Epidermal melanocyte (primary cell): ENCODE measurements around the gene DYNLT2B.
"Not testable (repeated sequence)": the region's sequence is repeated elsewhere in the genome, so short reads cannot be mapped to it uniquely, and the experiment has no call there.

Experiments
- DNase-seq: peaks from one replicate; pipeline ENCODE4 v3.0.0; 2011; ENCODE audit warnings: low spot score; ENCODE audit not compliant: insufficient read length

DYNLT2B gene

GRCh38 chr3:196326936-196327335 is 8.9 kb upstream of the DYNLT2B start:
- no peak for DNase-seq

DNA sequence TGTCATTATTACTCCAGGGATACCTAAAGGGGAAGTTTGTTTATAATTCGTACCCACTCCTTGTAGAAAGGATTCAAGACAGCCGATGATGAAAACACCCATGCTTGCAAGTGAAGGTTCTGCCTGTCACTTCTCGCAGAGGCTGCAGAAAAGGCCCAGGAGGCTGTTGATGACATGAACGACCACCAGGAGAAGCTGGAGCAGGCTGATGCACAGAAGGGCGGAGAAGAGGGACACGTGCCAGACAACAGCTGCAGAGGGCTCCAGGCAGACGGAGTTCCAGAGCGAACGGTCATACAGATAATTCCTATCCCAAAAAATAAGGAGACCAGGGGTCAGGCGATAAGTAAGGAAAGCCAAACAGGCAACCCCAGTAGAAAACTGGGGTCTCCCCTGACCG is 5.7 kb upstream of the DYNLT2B start:
- no peak for DNase-seq

GRCh38 chr3:196323016-196323415 is 5.0 kb upstream of the DYNLT2B start:
- no peak for DNase-seq

GRCh38 chr3:196321162-196321561 is 3.1 kb upstream of the DYNLT2B start:
- DNase-seq, result no peak

GRCh38 chr3:196320137-196320536 is 2.1 kb upstream of the DYNLT2B start:
- no peak for DNase-seq

- not testable (repeated sequence) for DNase-seq
These were observed 997 bp downstream of the DYNLT2B start for GRCh38 chr3:196316799-196317686.

DNA sequence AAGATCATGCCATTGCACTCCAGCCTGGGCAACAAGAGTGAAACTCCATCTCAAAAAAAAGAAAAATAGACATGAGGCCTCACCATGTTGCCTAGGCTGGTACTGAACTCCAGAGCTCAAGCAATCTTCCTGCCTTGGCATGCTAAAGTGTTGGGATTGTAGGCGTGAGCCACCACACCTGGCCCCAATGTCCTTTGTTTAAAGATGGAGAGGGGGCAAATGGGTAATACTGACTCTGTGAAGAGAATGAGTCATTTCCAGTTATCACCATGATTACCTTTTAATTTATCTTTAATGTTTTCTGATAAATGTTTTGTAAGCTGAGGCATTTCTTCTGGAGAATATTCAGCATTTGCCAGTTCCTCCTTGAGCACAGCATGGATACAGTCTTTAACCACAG is 2.2 kb downstream of the DYNLT2B start:
- DNase-seq, result no peak

GRCh38 chr3:196314597-196314996 is 3.4 kb downstream of the DYNLT2B start:
- DNase-seq, result no peak

DNA sequence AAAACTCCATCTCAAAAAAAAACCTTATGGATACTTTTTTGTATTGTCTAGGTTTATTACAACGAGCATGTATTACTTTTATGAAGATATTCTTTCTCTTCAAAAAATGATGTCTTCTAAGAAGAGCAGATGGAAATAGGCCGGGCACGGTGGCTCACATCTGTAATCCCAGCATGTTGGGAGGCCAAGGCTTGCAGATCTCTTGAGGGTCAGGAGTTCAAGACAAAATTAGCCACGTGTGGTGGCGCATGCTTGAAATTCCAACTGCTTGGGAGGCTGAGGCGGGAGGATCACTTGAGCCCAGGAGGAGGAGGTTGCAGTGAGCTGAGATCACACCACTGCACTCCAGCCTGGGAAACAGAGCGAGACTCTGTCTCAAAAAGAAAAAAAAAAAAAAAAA is 4.0 kb downstream of the DYNLT2B start:
- DNase-seq, result not testable (repeated sequence)

GRCh38 chr3:196302960-196303359 is 15.1 kb downstream of the DYNLT2B start:
- DNase-seq, result not testable (repeated sequence)

DNA sequence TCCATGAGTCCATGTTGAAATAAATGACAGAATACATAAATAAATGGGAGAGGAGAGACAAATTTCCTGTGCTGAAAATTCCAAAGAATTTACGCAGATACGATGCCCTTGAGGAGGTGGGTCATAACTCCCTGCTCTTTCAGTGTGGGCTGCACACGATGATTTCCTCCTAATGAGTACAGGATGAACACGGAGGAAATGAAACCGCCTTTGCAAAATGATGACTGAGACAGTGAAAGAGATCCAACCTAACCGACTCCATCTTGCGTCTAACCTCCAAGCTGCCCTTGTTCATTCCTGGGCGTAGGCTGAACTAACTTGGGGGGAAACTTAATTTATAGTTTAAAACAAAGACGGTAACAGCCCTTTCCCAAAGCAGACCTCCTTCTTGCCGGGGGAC is 15.5 kb downstream of the DYNLT2B start:
- not testable (repeated sequence) for DNase-seq

DNA sequence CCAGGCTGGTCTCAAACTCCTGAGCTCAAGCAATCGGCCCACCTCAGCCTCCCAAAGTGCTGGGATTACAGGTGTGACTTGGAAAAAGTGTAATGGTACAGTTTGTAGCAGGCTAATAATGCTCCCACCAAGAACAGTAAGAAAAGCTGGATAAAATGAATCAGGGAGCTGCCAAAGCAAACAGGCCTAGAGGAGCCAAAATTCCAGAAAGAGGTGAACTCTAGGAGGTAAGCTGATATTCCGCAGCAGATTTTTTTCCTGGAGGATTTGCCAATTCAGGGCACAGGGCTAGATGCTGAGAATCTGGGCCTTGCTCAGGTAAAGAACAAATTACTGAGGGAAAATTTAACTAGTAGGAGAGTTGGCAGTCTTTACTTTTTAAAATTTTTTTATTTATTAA is 19.5 kb downstream of the DYNLT2B start:
- DNase-seq, result no peak

DNA sequence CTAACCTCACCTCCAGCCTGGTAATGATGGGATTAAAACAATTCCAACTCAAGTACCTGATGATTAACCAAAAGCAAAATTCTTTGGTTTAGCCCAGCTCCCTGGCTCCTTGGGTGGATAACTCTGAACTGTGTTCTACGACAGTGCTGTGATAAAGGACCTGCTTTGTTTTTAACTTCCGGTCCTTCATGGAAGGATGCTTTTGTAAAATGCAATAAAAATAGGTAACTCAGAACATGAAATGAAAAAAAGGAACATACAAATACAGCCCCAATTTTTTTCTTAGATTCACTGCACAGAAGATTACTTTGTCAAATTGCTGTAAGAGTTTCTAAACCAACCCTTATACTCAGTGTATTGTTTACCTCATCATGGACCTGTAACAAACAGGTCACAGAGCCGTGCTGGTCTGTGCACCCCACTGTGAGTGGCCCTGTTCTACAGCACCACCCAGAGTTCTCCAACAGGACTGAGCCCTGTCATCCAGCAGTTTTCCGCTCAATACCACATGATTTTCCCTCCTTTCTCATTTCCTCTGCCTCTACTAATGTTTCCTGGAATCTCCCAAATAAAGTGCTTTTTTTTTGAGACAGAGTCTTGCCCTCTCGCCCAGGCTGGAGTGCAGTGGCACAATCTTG is 25.6 kb downstream of the DYNLT2B start:
- no peak for DNase-seq

GRCh38 chr3:196288141-196288460 is 29.9 kb downstream of the DYNLT2B start:
- no peak for DNase-seq

- DNase-seq, result peak; percentile 95
These were observed 30.4 kb downstream of the DYNLT2B start, which contains the start of gene PCYT1A for GRCh38 chr3:196287440-196288140. Gene PCYT1A, minus strand, starts transcription at chr3:196287726. Its CDS starts 17,195 bp downstream, at chr3:196270531.

- DNase-seq, result no peak
These were observed 31.0 kb downstream of the DYNLT2B start for GRCh38 chr3:196287090-196287439.

- DNase-seq, result no peak
These were observed 33.6 kb downstream of the DYNLT2B start for GRCh38 chr3:196284396-196284795.

- DNase-seq, result no peak
These were observed 36.1 kb downstream of the DYNLT2B start for GRCh38 chr3:196281962-196282361.

- no peak for DNase-seq
These were observed 37.2 kb downstream of the DYNLT2B start for GRCh38 chr3:196280689-196281440.

DNA sequence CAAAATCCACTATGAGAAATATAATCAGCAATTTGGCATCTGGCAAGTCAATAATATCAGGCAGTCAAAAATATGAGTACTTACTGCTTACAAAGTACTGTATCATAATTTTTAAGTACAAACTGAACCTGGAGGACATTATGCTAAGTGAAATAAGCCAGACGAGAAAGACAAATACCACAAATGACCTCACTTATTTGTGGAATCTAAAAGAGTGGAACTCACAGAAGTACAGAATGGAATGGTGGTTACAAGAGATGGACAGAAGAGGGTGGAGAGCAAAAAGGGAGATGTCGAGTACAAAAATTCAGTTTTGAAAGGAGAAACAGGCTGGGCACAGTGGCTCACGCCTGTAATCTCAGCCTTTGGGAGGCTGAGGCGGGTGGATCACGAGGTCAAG is 42.9 kb downstream of the DYNLT2B start:
- no peak for DNase-seq

- no peak for DNase-seq
These were observed 43.5 kb downstream of the DYNLT2B start for GRCh38 chr3:196274585-196274984.

DNA sequence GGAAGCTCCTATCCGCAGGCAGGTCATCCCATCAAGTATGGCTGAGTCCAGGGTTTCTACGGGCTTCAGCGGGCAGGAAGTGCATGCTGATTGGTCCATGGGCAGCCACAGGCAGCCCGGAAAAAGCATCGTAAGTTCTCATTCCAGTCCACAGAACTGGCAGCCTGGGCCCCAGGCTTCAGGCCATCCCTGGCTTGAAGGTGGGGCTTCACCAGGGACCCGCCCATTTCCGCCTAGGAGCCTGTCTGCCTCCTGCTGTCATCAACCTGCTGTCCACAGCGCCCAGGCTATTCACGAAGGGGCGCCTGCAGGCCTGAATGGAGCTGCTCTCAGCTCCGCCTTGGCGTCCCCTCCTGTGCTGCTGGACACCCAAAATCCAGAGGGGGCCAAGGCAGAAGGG is 44.4 kb downstream of the DYNLT2B start:
- DNase-seq, result no peak
